H1 (cell line): Measurements from ENCODE around the gene CORO1C. TPM values are rescaled to one million over a fixed set of nuclear protein-coding genes. Genes with fewer than 3 reads are reported as not detected.

Experiments used
- CTCF ChIP-seq, 3 experiments: IDR thresholded peaks; 1 replicate in 2 of 3; 2 replicates in 1 of 3; pipeline versions ENCODE4 v1.5.1 to v1.6.1; 2011; ENCODE audit warnings: low read length in 3 of 3, mild to moderate bottlenecking in 3 of 3, inconsistent platforms in 2 of 3, low read depth in 1 of 3, moderate library complexity in 1 of 3; ENCODE audit not compliant: insufficient read depth in 1 of 3; ENCODE audit errors: control extremely low read depth in 1 of 3
- JUND ChIP-seq: IDR thresholded peaks from 2 replicates; pipeline ENCODE4 v1.6.1; 2011; ENCODE audit warnings: mild to moderate bottlenecking, improper control_type of control experiment, low read length
- MAX ChIP-seq: IDR thresholded peaks from 2 replicates; pipeline ENCODE4 v1.6.1; 2012; ENCODE audit warnings: inconsistent platforms
- PHF8 ChIP-seq: fragments of 200-600 bp; sonication (generic); conservative IDR thresholded peaks from 2 replicates; pipeline ENCODE4 v1.7.1; 2012; ENCODE audit warnings: low read depth, mild to moderate bottlenecking, inconsistent platforms, low read length, moderate library complexity
- TBP ChIP-seq: IDR thresholded peaks from 2 replicates; pipeline ENCODE4 v1.6.1; 2011; ENCODE audit warnings: low read depth, low read length, improper control_type of control experiment
- polyA plus RNA-seq, 7 experiments: library from polyadenylated mRNA; depleted of rRNA in 3 of 7; stranded (reverse) in 5 of 7; unstranded in 2 of 7; fragments of >200 nt in 5 of 7; fragments of 200-250 nt in 2 of 7; gene quantifications; 1 replicate in 5 of 7; 2 replicates in 1 of 7; 4 replicates in 1 of 7; pipeline versions ENCODE4 v1.2.1 to v1.2.3, GENCODE V29; 2011 to 2013; ENCODE audit warnings: missing spikeins in 2 of 7, mixed read lengths in 2 of 7
- total RNA-seq: library from RNA; stranded (reverse); fragmentation: NEBNext Ultra II Directional; extraction: Animal tissue kit (Norgen Biotek cat#: 25700); gene quantifications from 2 replicates; pipeline ENCODE4 v1.2.1, GENCODE V29; 2021

CORO1C gene
- total and polyA plus RNA-seq, 2 of the 8 experiments (the other 6 are each of a cell fraction or from before 2014, with no cell fraction given), result 72.7 to 120 TPM

GRCh38 chr12:108693186-108693730 lies 38.1 kb downstream of the CORO1C start (continued):
- TF ChIP-seq CTCF (IDR thresholded peaks at IDR 0.05; ENCODE audit: control extremely low read depth in 1 of 3, insufficient read depth in 1 of 3, low read depth in 1 of 3, low read length in 3 of 3), result no peak
- no peak for TF ChIP-seq TBP
- no peak for TF ChIP-seq PHF8
- TF ChIP-seq MAX, result no peak
- TF ChIP-seq JUND, result no peak
